GM19193 (cell line): ENCODE results near the gene TRIOBP.

Experiments
- POLR2A ChIP-seq: IDR thresholded peaks from 4 replicates; pipeline ENCODE4 v1.6.1; 2011; ENCODE audit not compliant: insufficient read depth, insufficient read length; ENCODE audit errors: extremely low read depth

TRIOBP gene

DNA sequence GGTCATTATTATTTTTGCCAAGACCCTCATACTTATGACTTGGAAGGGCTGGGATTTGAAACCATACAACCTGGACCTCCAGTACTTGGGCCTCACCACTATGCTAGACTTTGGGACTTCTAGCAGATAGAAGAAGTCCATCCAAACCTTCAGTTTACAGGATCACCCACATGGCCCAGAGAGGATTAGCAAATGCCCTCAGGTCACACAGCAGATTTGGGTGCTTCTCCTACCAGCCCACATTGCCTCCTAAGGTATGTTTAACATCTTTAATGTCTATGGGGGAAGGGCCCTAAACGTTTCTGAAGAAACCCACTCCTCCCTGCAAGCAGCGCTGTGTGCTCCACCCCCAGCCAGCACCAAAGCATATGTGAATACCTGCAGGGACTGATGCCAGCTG is 93.4 kb downstream of the TRIOBP start:
- no peak for TF ChIP-seq POLR2A

DNA sequence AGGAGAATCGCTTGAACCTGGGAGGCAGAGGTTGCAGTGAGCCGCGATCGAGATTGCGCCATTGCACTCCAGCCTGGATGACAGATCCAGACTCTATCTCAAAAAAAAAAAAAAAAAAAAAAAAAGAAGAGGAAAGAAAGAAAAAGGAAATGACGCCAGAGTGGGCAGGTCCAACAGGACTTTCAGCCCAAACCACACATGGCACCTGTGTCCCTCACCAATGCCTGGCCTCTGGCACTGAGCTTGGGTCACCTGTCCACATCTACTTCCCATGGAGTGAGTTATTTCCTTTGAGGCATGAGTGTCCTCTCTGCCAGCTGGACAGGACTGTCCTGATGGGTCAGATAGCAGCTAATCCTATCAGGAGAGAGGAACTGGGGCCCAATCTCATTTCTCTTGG is 95.6 kb downstream of the TRIOBP start:
- no peak for TF ChIP-seq POLR2A

DNA sequence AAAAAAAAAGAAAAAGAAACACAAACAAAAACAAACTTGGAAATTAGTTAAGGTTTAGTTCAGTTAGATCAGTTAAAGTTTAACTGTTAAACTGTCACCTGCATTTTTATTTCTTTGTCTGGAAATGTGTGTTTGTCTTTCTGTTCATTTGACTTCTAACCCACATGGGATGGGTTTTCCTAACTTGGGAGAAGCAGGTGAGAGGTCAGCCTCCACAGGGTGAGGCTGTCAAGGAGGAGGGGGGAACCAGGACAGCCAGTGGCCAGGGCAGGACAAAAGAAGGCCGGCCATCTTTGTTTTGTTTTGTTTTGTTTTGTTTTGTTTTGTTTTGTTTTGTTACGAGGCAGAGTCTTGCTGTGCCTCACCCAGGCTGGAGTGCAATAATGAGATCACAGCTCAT is 97.5 kb downstream of the TRIOBP start:
- TF ChIP-seq POLR2A = no peak

DNA sequence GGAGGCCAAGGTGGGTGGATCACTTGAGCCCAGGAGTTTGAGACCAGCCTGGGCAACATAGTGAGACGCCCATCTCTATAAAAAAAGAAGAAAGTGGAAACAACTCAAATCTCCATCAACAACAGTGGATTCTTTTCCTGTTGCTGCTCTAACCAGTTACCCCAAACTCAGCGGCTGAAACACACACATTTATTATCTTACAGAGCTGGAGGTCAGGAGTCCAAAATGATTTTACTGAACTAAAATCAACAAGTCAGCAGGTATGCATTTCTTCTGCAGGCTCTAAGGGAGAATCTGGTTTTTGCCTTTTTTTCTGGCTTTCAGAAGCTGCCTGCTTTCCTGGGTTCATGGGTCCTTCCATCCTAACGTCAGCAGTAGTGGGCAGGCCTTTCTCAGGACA is 99.2 kb downstream of the TRIOBP start:
- TF ChIP-seq POLR2A = no peak

DNA sequence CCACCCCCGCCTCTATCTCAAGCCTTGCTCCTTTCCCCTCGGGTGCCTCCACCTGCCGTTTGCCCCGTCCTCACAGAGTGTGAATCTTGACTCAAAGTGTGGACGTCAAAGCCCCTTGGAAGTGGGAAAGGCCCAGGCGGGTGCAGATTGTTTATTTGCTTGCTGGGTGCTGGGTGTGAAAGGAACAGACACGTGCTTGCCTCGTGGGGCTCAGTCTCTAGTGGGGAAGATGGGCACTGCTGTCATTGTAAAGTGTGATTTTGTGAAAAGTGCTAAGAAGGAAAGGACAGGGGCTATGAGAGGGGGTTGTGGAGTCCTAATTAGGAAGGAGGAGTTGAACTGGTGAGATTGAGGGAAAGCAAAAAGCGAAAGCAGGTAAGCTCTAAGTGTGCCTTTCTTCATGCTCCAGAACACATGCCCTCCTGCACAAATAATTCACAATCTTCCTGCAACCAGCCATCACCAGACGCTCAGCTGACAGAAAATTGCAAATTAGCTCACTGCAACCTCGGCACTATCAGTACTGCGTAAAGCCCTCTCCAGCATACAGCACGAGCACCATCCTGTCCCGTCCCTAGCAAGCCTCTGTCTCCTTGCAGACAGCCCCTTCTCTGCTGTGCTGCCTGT is 101.1 kb downstream of the TRIOBP start:
- no peak for TF ChIP-seq POLR2A

DNA sequence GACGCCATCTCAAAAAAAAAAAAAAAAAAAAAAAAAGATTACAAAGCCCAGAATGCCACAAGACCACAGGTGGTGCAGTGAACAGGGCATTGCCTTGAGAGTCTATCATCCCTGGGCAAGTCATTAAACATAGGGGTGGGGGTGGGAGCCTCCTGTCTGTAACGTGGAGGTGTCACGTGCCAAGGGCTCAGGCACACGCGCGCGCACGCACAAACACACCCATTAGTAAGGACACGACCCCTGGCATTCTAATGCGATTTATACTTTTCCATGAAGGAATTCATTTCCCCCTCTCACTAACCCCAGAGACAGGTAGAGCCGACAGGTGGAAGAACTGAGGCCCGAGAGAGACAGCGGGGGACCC is 105.1 kb downstream of the TRIOBP start:
- TF ChIP-seq POLR2A = no peak

DNA sequence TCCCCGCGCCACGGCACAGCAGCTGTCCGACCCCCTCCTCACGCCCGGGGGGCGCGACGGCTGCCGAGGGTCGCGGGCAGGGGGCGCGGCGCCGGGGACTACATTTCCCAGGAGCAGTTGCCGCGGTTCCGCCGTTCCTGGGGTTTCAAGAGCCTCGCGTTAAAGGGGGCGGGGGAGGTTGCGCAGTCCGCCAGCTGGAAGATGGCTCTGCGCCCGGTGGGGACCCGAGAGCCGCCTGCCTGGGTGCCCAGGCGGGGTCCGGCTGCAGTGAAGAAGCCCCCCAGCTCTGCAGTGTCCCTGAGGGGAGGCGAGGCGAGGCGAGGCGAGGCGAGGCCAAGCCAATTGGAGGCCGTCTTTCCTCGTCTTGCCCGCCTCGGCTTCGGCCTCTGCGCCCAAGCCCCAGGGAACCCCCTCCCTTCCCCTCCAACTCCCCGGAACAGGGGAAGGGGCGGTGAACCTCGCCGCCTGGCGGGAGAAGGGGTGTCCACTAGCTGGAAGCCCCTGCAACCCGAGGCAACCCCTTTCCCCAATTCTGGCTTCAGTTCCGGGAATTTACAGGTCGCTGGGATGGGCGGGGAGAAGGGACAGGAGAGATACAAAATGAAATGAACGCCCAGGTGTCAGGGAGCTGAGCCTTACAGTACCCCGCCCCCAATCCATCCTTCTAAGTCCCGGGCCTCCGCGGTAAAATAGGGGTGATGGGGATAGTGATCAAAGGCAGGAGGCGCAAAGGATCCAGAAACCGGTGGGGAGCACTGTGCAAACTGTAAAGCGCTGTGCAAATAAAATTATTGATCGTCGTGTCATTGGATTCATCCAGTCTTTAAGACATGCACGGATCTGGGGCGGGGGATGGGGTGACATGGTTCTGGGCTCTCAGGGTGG is 105.7 kb downstream of the TRIOBP start:
- TF ChIP-seq POLR2A = no peak

DNA sequence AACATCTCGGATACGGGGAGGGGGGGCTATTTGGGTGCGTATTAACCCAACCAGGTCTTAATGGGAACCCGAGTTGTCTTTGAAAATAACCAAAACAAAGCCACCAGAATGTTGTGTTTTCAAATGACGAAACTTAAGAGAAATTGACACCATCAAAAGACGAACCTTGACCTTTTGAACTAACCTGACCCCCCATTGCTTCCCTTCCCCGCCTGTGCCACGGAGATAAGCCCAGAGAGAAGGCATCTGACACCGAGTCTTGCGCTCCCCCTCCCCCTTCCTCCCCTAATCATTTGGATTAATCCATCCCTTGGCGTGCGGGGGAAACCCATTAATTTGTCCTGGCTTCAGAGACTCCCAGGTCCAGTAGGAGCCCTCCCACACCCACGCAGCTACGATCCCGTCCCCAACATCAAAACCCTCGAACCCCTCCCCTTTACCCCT is 106.4 kb downstream of the TRIOBP start:
- no peak for TF ChIP-seq POLR2A

DNA sequence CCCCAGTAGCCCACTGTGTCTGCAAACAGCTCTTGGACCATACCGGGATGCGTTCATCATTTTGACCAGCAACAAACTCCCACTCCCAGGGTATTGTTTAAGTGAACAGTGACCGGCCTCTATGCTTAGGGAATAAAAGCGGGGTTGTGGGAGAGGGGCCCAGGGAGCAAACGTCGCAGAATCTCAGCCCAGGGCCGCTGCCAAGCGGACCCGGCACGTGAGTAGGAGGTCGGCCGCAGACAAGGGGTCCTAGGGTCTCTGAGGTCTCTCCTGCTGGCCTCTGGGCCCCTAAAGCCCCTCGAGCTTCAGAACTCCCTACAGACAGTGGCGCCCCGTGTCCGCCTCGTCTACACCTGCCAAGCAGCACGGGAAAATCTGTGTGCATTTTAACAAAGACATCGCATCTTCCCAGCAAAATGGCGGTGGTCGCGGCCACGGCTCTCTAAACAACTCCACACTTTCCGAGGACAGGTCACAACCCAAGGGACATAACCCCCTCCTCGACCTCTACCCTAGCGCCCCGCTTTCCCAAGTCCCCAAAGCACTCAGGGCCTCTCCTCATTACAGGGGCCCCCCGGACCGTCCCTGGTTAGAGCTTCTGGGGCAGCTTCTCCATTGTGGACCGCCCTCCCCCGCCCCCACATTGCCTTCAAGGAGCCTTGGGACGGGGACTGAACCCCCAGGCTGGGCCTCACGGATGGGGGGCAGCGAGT is 106.9 kb downstream of the TRIOBP start:
- TF ChIP-seq POLR2A = no peak

DNA sequence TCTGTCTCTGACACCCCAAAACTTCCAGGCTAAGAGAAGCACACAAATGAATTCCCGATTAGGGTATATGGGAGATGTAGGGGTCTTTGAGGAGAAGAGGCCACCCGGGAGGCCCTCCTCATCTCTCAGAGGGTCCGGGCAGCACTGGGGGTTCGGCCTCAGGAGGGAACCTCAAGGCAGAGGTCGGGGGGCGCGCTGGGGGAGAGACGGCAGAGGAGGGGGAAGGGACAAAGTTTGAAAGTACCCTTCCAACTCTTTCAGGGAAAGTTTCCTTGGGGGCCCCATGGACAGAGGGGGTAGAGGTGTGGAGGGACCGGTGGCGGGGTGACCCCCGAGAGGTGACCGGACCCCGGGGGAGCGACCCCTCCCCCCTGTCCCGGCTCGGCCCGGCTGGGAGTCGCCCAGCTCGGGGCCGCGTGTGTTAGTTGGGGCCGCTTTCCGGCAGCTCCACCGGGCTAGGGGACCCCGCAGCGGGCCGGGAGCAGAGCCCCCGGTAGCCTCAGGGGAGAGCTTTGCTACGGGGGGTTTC is 107.6 kb downstream of the TRIOBP start:
- no peak for TF ChIP-seq POLR2A

DNA sequence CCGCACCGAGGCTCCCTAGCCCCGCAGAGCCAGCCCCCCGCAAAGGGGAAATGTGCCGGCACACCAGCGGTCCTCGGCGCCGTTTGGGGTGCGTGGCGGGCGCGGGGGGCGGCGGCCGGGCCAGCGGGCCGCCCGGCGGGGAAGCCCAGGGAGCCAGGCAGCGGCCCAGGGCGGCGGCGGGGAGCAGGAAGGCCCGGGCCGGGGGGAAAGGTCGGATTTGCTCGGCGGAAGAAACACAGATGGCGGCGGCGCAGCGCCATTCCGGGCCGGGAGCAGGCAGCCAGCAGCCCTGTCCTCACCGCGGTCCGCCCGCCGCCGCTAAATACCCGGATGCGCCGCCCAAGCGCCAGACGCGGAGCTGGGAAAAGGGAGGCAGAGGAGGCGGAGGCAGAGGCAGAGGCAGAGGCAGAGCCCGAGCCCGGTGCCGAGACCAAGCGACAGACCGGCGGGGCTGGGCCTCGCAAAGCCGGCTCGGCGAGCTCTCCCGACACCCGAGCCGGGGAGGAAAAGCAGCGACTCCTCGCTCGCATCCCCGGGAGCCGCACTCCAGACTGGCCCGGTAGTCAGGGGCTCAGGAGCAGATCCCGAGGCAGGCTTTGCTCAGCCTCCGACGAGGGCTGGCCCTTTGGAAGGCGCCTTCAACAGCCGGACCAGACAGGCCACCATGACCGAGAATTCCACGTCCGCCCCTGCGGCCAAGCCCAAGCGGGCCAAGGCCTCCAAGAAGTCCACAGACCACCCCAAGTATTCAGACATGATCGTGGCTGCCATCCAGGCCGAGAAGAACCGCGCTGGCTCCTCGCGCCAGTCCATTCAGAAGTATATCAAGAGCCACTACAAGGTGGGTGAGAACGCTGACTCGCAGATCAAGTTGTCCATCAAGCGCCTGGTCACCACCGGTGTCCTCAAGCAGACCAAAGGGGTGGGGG is 108.3 kb downstream of the TRIOBP start:
- no peak for TF ChIP-seq POLR2A

DNA sequence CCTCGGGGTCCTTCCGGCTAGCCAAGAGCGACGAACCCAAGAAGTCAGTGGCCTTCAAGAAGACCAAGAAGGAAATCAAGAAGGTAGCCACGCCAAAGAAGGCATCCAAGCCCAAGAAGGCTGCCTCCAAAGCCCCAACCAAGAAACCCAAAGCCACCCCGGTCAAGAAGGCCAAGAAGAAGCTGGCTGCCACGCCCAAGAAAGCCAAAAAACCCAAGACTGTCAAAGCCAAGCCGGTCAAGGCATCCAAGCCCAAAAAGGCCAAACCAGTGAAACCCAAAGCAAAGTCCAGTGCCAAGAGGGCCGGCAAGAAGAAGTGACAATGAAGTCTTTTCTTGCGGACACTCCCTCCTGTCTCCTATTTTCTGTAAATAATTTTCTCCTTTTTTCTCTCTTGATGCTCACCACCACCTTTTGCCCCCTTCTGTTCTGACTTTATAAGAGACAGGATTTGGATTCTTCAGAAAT is 109.0 kb downstream of the TRIOBP start:
- TF ChIP-seq POLR2A = no peak

DNA sequence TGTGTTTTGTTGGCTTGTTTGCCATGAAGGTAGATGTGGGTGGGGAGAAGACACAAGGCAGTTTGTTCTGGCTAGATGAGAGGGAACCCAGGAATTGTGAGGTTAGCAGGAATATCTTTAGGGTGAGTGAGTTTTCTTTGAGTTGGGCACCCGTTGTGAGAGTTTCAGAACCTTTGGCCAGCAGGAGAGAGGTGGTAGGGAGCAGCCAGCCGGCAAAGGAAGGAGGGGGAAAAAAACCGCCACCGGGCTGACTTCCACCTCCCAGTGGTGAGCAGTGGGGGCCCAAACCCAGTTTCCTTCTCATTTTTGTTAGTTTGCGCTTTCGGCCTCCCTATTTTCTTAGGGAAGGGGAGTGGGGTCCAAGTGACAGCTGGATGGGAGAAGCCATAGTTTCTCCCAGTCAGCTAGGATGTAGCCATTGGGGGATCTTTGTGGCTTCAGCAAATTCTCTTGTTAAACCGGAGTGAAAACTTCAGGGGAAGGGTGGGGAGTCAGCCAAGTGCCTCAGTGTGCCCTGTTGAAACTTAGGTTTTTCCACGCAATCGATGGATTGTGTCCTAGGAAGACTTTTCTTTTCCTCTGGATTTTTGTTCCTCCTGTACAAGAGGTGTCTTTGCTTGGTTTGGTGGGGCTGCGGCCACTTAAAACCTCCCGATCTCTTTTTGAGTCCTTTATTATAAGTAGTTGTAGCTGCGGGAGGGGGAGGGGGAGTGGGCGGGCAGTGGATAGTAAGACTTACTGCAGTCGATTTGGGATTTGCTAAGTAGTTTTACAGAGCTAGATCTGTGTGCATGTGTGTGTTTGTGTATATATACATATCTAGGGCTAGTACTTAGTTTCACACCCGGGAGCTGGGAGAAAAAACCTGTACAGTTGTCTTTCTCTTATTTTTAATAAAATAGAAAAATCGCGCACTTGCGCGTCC is 109.8 kb downstream of the TRIOBP start:
- TF ChIP-seq POLR2A = no peak
